DOHH2 (cell line): ENCODE results near the gene DTHD1.

Experiments
- EZH2phosphoT487 ChIP-seq: fragments of 200-600 bp; sonication (generic); IDR thresholded peaks from 2 replicates; pipeline ENCODE4 v1.6.1; 2017; ENCODE audit warnings: borderline replicate concordance, mild to moderate bottlenecking, antibody characterized with exemption, low read length, moderate library complexity, mixed read lengths
- TF ChIP-seq, protein P1 (sequence below): fragments of 200-600 bp; sonication (generic); IDR thresholded peaks from one replicate; pipeline ENCODE4 v1.5.1; 2014; ENCODE audit warnings: antibody characterized with exemption, mild to moderate bottlenecking, low read depth, low read length; ENCODE audit not compliant: poor library complexity, severe bottlenecking

DNA sequence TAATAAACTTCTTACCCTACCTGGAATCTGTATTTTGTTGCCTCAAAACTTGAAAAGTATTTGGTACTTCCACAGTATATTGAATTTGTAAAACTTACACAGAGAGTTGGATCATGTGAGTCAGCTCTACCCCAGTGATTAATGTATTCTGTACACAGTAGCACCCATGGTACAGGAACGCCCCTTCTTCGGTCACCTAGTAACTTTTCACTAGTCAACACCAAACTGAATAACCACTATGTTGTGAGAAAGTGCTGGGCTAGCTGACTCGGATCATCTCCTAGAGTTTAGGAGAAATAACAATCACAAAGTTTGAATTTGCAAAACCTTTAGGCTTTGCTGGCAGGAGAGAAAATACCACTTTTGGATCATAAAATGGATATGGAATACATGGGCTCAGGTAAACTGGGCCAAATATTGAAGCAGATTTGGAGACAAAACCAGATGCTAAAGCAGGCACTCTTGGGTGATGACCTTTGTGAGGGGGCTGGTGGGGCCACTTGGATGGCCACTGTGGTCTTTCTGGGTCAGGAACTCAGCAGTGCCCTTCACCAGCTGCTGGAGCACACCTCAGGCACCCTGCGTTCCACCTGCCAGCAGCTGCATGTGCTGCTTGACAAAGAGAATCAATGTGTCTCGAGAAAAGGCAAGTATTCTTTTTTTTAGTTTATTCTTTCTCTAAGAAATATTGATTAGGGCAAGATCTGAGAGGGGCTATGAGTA lies at the start of gene DTHD1:
- TF ChIP-seq, protein P1, sequence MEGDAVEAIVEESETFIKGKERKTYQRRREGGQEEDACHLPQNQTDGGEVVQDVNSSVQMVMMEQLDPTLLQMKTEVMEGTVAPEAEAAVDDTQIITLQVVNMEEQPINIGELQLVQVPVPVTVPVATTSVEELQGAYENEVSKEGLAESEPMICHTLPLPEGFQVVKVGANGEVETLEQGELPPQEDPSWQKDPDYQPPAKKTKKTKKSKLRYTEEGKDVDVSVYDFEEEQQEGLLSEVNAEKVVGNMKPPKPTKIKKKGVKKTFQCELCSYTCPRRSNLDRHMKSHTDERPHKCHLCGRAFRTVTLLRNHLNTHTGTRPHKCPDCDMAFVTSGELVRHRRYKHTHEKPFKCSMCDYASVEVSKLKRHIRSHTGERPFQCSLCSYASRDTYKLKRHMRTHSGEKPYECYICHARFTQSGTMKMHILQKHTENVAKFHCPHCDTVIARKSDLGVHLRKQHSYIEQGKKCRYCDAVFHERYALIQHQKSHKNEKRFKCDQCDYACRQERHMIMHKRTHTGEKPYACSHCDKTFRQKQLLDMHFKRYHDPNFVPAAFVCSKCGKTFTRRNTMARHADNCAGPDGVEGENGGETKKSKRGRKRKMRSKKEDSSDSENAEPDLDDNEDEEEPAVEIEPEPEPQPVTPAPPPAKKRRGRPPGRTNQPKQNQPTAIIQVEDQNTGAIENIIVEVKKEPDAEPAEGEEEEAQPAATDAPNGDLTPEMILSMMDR: no peak
- no peak for TF ChIP-seq EZH2phosphoT487
